22Rv1 (cell line): Measurements from ENCODE around the gene KCNIP3.
"Not testable (repeated sequence)": the region's sequence is repeated elsewhere in the genome, so short reads cannot be mapped to it uniquely, and the experiment has no call there.

Experiments used
- CTCF ChIP-seq: fragments of 450-650 bp; IDR thresholded peaks from 2 replicates; pipeline ENCODE4 v1.5.1; 2017; ENCODE audit warnings: mild to moderate bottlenecking
- ZFX ChIP-seq: fragments of 450-650 bp; IDR thresholded peaks from 2 replicates; pipeline ENCODE4 v1.6.1; 2017; ENCODE audit warnings: antibody characterized with exemption, borderline replicate concordance

DNA sequence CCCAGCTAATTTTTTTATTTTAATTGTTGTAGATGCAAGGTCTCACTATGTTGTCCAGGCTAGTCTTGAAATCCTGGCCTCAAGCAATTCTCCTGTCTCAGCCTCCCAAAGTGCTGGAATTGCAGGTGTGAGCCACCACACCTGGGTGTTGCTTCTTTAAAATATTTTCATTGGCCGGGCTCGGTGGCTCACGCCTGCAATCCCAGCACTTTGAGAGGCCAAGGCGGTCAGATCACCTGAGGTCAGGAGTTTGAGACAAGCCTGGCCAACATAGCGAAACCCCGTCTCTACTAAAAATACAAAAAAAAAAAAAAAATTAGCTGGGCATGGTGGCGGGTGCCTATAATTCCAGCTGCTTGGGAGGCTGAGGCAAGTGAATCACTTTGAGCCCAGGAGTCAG lies 81.1 kb downstream of the KCNIP3 start:
- not testable (repeated sequence) for TF ChIP-seq CTCF, ZFX
